K562 (cell line): ENCODE data around the gene PRPF6.

Experiments used
- CEBPB ChIP-seq: fragments of 450-650 bp; IDR thresholded peaks from 2 replicates; pipeline ENCODE4 v1.6.1; 2016; ENCODE audit warnings: missing genetic modification characterization, missing compliant biosample characterization
- JUND ChIP-seq, 2 experiments: IDR thresholded peaks; 2 replicates in 1 of 2; 3 replicates in 1 of 2; pipeline ENCODE4 v1.6.1; 2011; ENCODE audit warnings: borderline replicate concordance in 2 of 2, low read depth in 2 of 2, low read length in 2 of 2, improper control_type of control experiment in 1 of 2, missing biosample characterization in 1 of 2, missing genetic modification characterization in 1 of 2, missing genetic modification reagents in 1 of 2
- POLR2AphosphoS5 ChIP-seq: IDR thresholded peaks from 2 replicates; pipeline ENCODE4 v1.6.1; 2011; ENCODE audit warnings: mild to moderate bottlenecking, low read depth, low read length, moderate library complexity; ENCODE audit not compliant: control insufficient read depth, insufficient read depth
- PYGO2 ChIP-seq: fragments of 450-650 bp; IDR thresholded peaks from 2 replicates; pipeline ENCODE4 v1.6.1; 2016; ENCODE audit warnings: mild to moderate bottlenecking, missing genetic modification characterization, moderate library complexity, missing compliant biosample characterization
- SPI1 ChIP-seq: IDR thresholded peaks from 2 replicates; pipeline ENCODE4 v1.6.1; 2011; ENCODE audit warnings: low read depth, low read length, control low read depth, borderline replicate concordance
- TAF1 ChIP-seq: IDR thresholded peaks from 2 replicates; pipeline ENCODE4 v1.6.1; 2011; ENCODE audit warnings: mild to moderate bottlenecking, low read length, moderate library complexity; ENCODE audit not compliant: insufficient read depth, control insufficient read depth, severe bottlenecking; ENCODE audit errors: extremely low read depth
- TF ChIP-seq, protein P1 (sequence below), 3 experiments: IDR thresholded peaks in 2 of 3; conservative IDR thresholded peaks in 1 of 3; 2 replicates each; pipeline ENCODE4 v1.5.1; 2011 to 2012; ENCODE audit warnings: low read length in 3 of 3, mild to moderate bottlenecking in 3 of 3, control low read depth in 2 of 3, improper control_type of control experiment in 1 of 3, inconsistent platforms in 1 of 3, low read depth in 1 of 3, mixed read lengths in 1 of 3, moderate library complexity in 1 of 3; ENCODE audit not compliant: insufficient read depth in 2 of 3
- TF ChIP-seq, protein P2 (sequence below), 2 experiments: fragments of 450-650 bp; formaldehyde crosslinking in 1 of 2; IDR thresholded peaks; 2 replicates each; pipeline versions ENCODE4 v1.4.0 to v1.6.1; 2014 to 2020; ENCODE audit warnings: mild to moderate bottlenecking in 2 of 2, borderline replicate concordance in 1 of 2, low read depth in 1 of 2

DNA sequence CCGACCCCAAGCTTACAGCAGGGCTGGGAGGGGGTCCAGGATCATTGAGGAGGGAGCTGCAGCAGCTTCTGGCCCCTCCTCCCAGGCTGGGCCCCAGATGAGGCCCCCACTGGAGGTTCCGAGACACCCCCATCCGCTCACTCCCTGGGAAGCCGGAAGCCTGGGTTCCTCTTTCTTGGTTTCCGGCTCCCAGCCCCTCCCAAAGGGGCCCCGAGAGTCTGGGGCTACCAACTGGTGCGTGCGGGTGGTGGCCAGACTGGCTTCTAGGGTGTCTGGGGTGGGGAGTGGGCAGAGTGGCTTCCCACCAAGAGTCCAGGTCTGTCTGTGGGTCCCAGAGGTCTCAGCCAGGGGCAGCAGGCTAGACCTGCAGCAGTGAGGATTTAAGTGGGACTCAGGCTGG, 96.2 kb downstream of the PRPF6 start:
- TF ChIP-seq PYGO2 (tag) (no peak), SPI1 (no peak), CEBPB (tag) (no peak), JUND (IDR thresholded peaks at IDR 0.05; ENCODE audit: borderline replicate concordance, low read depth, low read length) (no peak), JUND (tag; IDR thresholded peaks at IDR 0.05; ENCODE audit: borderline replicate concordance, low read depth, low read length) (no peak), POLR2AphosphoS5 (no peak), TAF1 (no peak)
- TF ChIP-seq, protein P1, sequence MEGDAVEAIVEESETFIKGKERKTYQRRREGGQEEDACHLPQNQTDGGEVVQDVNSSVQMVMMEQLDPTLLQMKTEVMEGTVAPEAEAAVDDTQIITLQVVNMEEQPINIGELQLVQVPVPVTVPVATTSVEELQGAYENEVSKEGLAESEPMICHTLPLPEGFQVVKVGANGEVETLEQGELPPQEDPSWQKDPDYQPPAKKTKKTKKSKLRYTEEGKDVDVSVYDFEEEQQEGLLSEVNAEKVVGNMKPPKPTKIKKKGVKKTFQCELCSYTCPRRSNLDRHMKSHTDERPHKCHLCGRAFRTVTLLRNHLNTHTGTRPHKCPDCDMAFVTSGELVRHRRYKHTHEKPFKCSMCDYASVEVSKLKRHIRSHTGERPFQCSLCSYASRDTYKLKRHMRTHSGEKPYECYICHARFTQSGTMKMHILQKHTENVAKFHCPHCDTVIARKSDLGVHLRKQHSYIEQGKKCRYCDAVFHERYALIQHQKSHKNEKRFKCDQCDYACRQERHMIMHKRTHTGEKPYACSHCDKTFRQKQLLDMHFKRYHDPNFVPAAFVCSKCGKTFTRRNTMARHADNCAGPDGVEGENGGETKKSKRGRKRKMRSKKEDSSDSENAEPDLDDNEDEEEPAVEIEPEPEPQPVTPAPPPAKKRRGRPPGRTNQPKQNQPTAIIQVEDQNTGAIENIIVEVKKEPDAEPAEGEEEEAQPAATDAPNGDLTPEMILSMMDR (IDR thresholded peaks at IDR 0.05 in 2 of 3, conservative IDR thresholded peaks at IDR 0.05 in 1 of 3; ENCODE audit: insufficient read depth in 2 of 3, low read depth in 1 of 3, low read length in 3 of 3) = no peak
- TF ChIP-seq, protein P2, sequence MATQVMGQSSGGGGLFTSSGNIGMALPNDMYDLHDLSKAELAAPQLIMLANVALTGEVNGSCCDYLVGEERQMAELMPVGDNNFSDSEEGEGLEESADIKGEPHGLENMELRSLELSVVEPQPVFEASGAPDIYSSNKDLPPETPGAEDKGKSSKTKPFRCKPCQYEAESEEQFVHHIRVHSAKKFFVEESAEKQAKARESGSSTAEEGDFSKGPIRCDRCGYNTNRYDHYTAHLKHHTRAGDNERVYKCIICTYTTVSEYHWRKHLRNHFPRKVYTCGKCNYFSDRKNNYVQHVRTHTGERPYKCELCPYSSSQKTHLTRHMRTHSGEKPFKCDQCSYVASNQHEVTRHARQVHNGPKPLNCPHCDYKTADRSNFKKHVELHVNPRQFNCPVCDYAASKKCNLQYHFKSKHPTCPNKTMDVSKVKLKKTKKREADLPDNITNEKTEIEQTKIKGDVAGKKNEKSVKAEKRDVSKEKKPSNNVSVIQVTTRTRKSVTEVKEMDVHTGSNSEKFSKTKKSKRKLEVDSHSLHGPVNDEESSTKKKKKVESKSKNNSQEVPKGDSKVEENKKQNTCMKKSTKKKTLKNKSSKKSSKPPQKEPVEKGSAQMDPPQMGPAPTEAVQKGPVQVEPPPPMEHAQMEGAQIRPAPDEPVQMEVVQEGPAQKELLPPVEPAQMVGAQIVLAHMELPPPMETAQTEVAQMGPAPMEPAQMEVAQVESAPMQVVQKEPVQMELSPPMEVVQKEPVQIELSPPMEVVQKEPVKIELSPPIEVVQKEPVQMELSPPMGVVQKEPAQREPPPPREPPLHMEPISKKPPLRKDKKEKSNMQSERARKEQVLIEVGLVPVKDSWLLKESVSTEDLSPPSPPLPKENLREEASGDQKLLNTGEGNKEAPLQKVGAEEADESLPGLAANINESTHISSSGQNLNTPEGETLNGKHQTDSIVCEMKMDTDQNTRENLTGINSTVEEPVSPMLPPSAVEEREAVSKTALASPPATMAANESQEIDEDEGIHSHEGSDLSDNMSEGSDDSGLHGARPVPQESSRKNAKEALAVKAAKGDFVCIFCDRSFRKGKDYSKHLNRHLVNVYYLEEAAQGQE (IDR thresholded peaks at IDR 0.05; ENCODE audit: borderline replicate concordance) = no peak
- TF ChIP-seq, protein P2 (CRISPR knock-in tag; IDR thresholded peaks at IDR 0.05; ENCODE audit: low read depth) = no peak
